H9 (cell line): Measurements from ENCODE around the gene CABLES1. TPM values are rescaled to one million over a fixed set of nuclear protein-coding genes. Genes with fewer than 3 reads are reported as not detected.

Experiments
- DNase-seq: peaks from one replicate; pipeline ENCODE4 v3.0.0-alpha.2; 2017
- H2AFZ ChIP-seq: one replicate; pipeline ENCODE4 v1.6.1; 2013; ENCODE audit warnings: mild to moderate bottlenecking, low read length, control low read depth, moderate library complexity
- H2AK5ac ChIP-seq: 2 replicates; pipeline ENCODE4 v1.6.1; 2013; ENCODE audit warnings: low read length, control low read depth, mixed read lengths; ENCODE audit not compliant: insufficient read length
- H2BK120ac ChIP-seq: one replicate; pipeline ENCODE4 v1.6.1; 2013; ENCODE audit warnings: low read depth, mild to moderate bottlenecking, low read length, control low read depth, inconsistent platforms; ENCODE audit not compliant: poor library complexity, severe bottlenecking
- H2BK12ac ChIP-seq: 2 replicates; pipeline ENCODE4 v1.6.1; 2013; ENCODE audit warnings: low read length, control low read depth, mixed read lengths, low read depth; ENCODE audit not compliant: insufficient read length
- H2BK15ac ChIP-seq: 2 replicates; pipeline ENCODE4 v1.6.1; 2013; ENCODE audit warnings: low read depth, low read length, control low read depth
- H2BK20ac ChIP-seq: one replicate; pipeline ENCODE4 v1.6.1; 2013; ENCODE audit warnings: low read depth, mild to moderate bottlenecking, low read length, control low read depth, inconsistent platforms; ENCODE audit not compliant: poor library complexity, severe bottlenecking
- H2BK5ac ChIP-seq: 2 replicates; pipeline ENCODE4 v1.6.1; 2013; ENCODE audit warnings: low read length, control low read depth, mixed read lengths; ENCODE audit not compliant: insufficient read length
- H3K14ac ChIP-seq: 2 replicates; pipeline ENCODE4 v1.6.1; 2013; ENCODE audit warnings: low read length, control low read depth; ENCODE audit not compliant: insufficient read depth
- H3K18ac ChIP-seq: 2 replicates; pipeline ENCODE4 v1.6.1; 2013; ENCODE audit warnings: low read depth, mild to moderate bottlenecking, mixed read lengths, low read length, control low read depth; ENCODE audit not compliant: insufficient read length
- H3K23ac ChIP-seq: 2 replicates; pipeline ENCODE4 v1.6.1; 2013; ENCODE audit warnings: low read length, control low read depth, mixed read lengths, low read depth; ENCODE audit not compliant: insufficient read length
- H3K23me2 ChIP-seq: 2 replicates; pipeline ENCODE4 v1.6.1; 2013; ENCODE audit warnings: low read depth, mild to moderate bottlenecking, mixed read lengths, low read length, control low read depth; ENCODE audit not compliant: insufficient read length, poor library complexity, severe bottlenecking
- H3K27ac ChIP-seq: 2 replicates; pipeline ENCODE4 v1.5.1; 2013; ENCODE audit warnings: low read length, control low read depth, mixed read lengths, low read depth; ENCODE audit not compliant: insufficient read length
- H3K27me3 ChIP-seq: 2 replicates; pipeline ENCODE4 v1.6.1; 2013; ENCODE audit warnings: low read length, control low read depth, inconsistent platforms; ENCODE audit not compliant: insufficient read depth
- H3K4ac ChIP-seq: 2 replicates; pipeline ENCODE4 v1.6.1; 2013; ENCODE audit warnings: low read depth, mild to moderate bottlenecking, control low read depth, inconsistent platforms, low read length, moderate library complexity
- H3K4me1 ChIP-seq: 2 replicates; pipeline ENCODE4 v1.6.1; 2013; ENCODE audit warnings: low read length, control low read depth, inconsistent platforms; ENCODE audit not compliant: insufficient read depth
- H3K4me2 ChIP-seq: 2 replicates; pipeline ENCODE4 v1.6.1; 2013; ENCODE audit warnings: low read length, control low read depth, mixed read lengths; ENCODE audit not compliant: insufficient read length, insufficient read depth
- H3K56ac ChIP-seq: 2 replicates; pipeline ENCODE4 v1.6.1; 2013; ENCODE audit warnings: low read depth, mild to moderate bottlenecking, mixed read lengths, low read length, control low read depth; ENCODE audit not compliant: insufficient read length
- H3K79me1 ChIP-seq: 2 replicates; pipeline ENCODE4 v1.6.1; 2013; ENCODE audit warnings: low read depth, mild to moderate bottlenecking, moderate library complexity, low read length, control low read depth, inconsistent platforms; ENCODE audit not compliant: insufficient read depth, poor library complexity, severe bottlenecking
- H3K79me2 ChIP-seq: 2 replicates; pipeline ENCODE4 v1.6.1; 2013; ENCODE audit warnings: low read length, control low read depth, inconsistent platforms; ENCODE audit not compliant: insufficient read depth
- H3K9ac ChIP-seq: 2 replicates; pipeline ENCODE4 v1.6.1; 2013; ENCODE audit warnings: low read length, control low read depth, mixed read lengths; ENCODE audit not compliant: insufficient read length; ENCODE audit errors: extremely low read depth
- H3K9me3 ChIP-seq: one replicate; pipeline ENCODE4 v1.6.1; 2013; ENCODE audit warnings: low read depth, low read length, inconsistent platforms; ENCODE audit not compliant: control insufficient read depth
- H3T11ph ChIP-seq: one replicate; pipeline ENCODE4 v1.6.1; 2013; ENCODE audit warnings: mild to moderate bottlenecking, low read length, control low read depth, inconsistent platforms
- H4K20me1 ChIP-seq: one replicate; pipeline ENCODE4 v1.6.1; 2013; ENCODE audit not compliant: control insufficient read depth, insufficient read length, insufficient read depth
- H4K5ac ChIP-seq: 2 replicates; pipeline ENCODE4 v1.6.1; 2013; ENCODE audit warnings: low read depth, mild to moderate bottlenecking, mixed read lengths, low read length, control low read depth; ENCODE audit not compliant: insufficient read length
- H4K8ac ChIP-seq: replicated peaks from 2 replicates; pipeline ENCODE4 v1.6.1; 2013; ENCODE audit warnings: low read length, control low read depth, mixed read lengths, low read depth; ENCODE audit not compliant: insufficient read length
- H4K91ac ChIP-seq: 2 replicates; pipeline ENCODE4 v1.6.1; 2013; ENCODE audit warnings: low read depth, mild to moderate bottlenecking, moderate library complexity, mixed read lengths, low read length, control low read depth; ENCODE audit not compliant: insufficient read length
- H3K27ac Mint-ChIP-seq, 3 experiments: 2 replicates in 2 of 3; 3 replicates in 1 of 3; pipeline ENCODE4 v1.8.0; 2020 to 2021; ENCODE audit warnings: mixed read lengths in 3 of 3, mild to moderate bottlenecking in 1 of 3, moderate library complexity in 1 of 3
- H3K27me3 Mint-ChIP-seq: 2 replicates; pipeline ENCODE4 v1.8.0; 2021; ENCODE audit warnings: low read depth, mild to moderate bottlenecking, moderate library complexity, mixed read lengths
- H3K36me3 Mint-ChIP-seq, 3 experiments: 2 replicates in 2 of 3; 3 replicates in 1 of 3; pipeline ENCODE4 v1.8.0; 2020 to 2021; ENCODE audit warnings: low read depth in 3 of 3, mixed read lengths in 3 of 3; ENCODE audit not compliant: insufficient read depth in 1 of 3
- H3K4me1 Mint-ChIP-seq, 2 experiments: 2 replicates each; pipeline ENCODE4 v1.8.0; 2020; ENCODE audit warnings: mixed read lengths in 2 of 2
- H3K4me3 Mint-ChIP-seq, 2 experiments: 2 replicates in 1 of 2; 3 replicates in 1 of 2; pipeline ENCODE4 v1.8.0; 2020 to 2021; ENCODE audit warnings: mild to moderate bottlenecking in 2 of 2, mixed read lengths in 2 of 2, moderate library complexity in 1 of 2
- H3K9me3 Mint-ChIP-seq, 2 experiments: 2 replicates in 1 of 2; 3 replicates in 1 of 2; pipeline ENCODE4 v1.8.0; 2020; ENCODE audit warnings: mild to moderate bottlenecking in 2 of 2, mixed read lengths in 2 of 2, moderate library complexity in 1 of 2
- WGBS: extraction: QIAGEN DNeasy Blood & Tissue Kit; methylation state at CpG from one replicate; pipeline ENCODE4 v1.1.7; 2013; ENCODE audit warnings: missing lambda C conversion rate, low lambda C conversion rate, mixed read lengths; ENCODE audit not compliant: insufficient read length; ENCODE audit errors: extremely low coverage; 5-methylcytosine and 5-hydroxymethylcytosine counted together
- total RNA-seq: library from RNA; stranded (reverse); gene quantifications from 2 replicates; pipeline ENCODE4 v1.2.1, GENCODE V29; 2021
- TF ChIP-seq, protein P1 (sequence below): fragments of 200-600 bp; sonication (generic); conservative IDR thresholded peaks from 3 replicates; pipeline ENCODE4 v1.8.0; 2021; ENCODE audit warnings: antibody characterized with exemption, mild to moderate bottlenecking

CABLES1 gene
- total RNA-seq, 1 experiment from 2014 or later: 27.1 TPM

DNA sequence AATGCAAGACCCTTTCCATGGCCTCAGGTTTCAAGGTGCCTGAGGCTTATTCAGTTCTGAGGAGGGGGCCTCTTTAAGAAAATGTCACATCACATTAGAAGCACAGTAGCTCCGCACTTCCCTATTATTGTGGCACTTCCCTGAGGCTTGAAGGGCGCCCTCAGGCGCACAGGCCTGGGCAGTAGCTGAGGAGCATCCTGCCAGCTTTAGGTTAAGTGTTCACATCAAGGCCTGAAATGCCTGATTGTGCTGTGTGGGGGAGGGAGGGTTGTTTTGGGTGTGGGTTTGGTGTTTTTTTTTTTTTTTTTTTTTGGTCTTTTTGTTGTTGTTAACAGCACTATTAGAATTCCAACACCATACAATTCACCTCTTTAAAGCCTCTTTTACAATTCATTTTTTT is 107.9 kb downstream of the CABLES1 start:
- no CpG with 5 or more reads among the region's 3 CpGs for WGBS
- H3K14ac ChIP-seq: no peak overlapping the region
- peak; percentile 62 for DNase-seq
- H3K4me1 ChIP-seq: no peaks in the 10 kb centered on the region
- no peaks in the 10 kb centered on the region for H3K79me2 ChIP-seq
- no peak overlapping the region for H2BK15ac ChIP-seq
- no peaks in the 10 kb centered on the region; the same call in none of the 2 replicates for H3K27me3 Mint-ChIP-seq
- no peak overlapping the region for H3K4me2 ChIP-seq
- peaks cover 43 to 44% of the 10 kb centered on the region in 2 experiments for H3K4me1 Mint-ChIP-seq
- no peak overlapping the region for H3K9ac ChIP-seq
- peaks cover 3% of the 10 kb centered on the region in 2 experiments; a peak in 4 of 5 replicates for H3K9me3 Mint-ChIP-seq
- H3K23me2 ChIP-seq: no peaks in the 10 kb centered on the region
- H4K91ac ChIP-seq: no peak overlapping the region
- H2AFZ ChIP-seq: no peak overlapping the region
- H3K79me1 ChIP-seq: no peaks in the 10 kb centered on the region
- H3K56ac ChIP-seq: no peak overlapping the region
- peaks cover 30 to 54% (median 44%) of the 10 kb centered on the region in 3 experiments for H3K36me3 Mint-ChIP-seq
- no peak overlapping the region for H3K23ac ChIP-seq
- H3T11ph ChIP-seq: no peak overlapping the region
- H3K27me3 ChIP-seq: no peaks in the 10 kb centered on the region
- no peak overlapping the region for H2BK12ac ChIP-seq
- H2BK120ac ChIP-seq: no peak overlapping the region
- no peak overlapping the region for H3K4ac ChIP-seq
- no peak overlapping the region for H3K18ac ChIP-seq
- H2AK5ac ChIP-seq: no peak overlapping the region
- H3K9me3 ChIP-seq: no peaks in the 10 kb centered on the region
- 0 out of 7 replicates have a peak overlapping the region, but pooled peaks of 1 of the 3 experiments have one; percentile 28 for H3K27ac Mint-ChIP-seq
- H2BK5ac ChIP-seq: no peak overlapping the region
- TF ChIP-seq, protein P1, sequence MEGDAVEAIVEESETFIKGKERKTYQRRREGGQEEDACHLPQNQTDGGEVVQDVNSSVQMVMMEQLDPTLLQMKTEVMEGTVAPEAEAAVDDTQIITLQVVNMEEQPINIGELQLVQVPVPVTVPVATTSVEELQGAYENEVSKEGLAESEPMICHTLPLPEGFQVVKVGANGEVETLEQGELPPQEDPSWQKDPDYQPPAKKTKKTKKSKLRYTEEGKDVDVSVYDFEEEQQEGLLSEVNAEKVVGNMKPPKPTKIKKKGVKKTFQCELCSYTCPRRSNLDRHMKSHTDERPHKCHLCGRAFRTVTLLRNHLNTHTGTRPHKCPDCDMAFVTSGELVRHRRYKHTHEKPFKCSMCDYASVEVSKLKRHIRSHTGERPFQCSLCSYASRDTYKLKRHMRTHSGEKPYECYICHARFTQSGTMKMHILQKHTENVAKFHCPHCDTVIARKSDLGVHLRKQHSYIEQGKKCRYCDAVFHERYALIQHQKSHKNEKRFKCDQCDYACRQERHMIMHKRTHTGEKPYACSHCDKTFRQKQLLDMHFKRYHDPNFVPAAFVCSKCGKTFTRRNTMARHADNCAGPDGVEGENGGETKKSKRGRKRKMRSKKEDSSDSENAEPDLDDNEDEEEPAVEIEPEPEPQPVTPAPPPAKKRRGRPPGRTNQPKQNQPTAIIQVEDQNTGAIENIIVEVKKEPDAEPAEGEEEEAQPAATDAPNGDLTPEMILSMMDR: peak; percentile 43
- H4K8ac ChIP-seq: no peak overlapping the region
- no peak overlapping the region for H3K27ac ChIP-seq
- no peak overlapping the region for H4K5ac ChIP-seq
- H4K20me1 ChIP-seq: no peaks in the 10 kb centered on the region
- H3K4me3 Mint-ChIP-seq: no peak overlapping the region
- H2BK20ac ChIP-seq: no peak overlapping the region
